HepG2 (cell line): Measurements from ENCODE around the gene CEMP1. TPM values are rescaled to one million over a fixed set of nuclear protein-coding genes. Genes with fewer than 3 reads are reported as not detected.

ENCODE experiments used
- JUND ChIP-seq: sonication (generic); formaldehyde crosslinking; IDR thresholded peaks from 2 replicates; pipeline ENCODE4 v1.8.0; 2022; ENCODE audit warnings: mild to moderate bottlenecking, missing genetic modification reagents
- PLSCR1 ChIP-seq: sonication (generic); formaldehyde crosslinking; IDR thresholded peaks from 2 replicates; pipeline ENCODE4 v1.5.0; 2020; ENCODE audit warnings: missing genetic modification reagents, mild to moderate bottlenecking, borderline replicate concordance
- POLR2AphosphoS5 ChIP-seq: IDR thresholded peaks from 2 replicates; pipeline ENCODE4 v1.6.1; 2012; ENCODE audit warnings: low read depth, low read length
- SIX1 ChIP-seq: sonication (generic); formaldehyde crosslinking; IDR thresholded peaks from 2 replicates; pipeline ENCODE4 v1.4.0; 2020; ENCODE audit warnings: missing genetic modification reagents, borderline replicate concordance
- SNAPC4 ChIP-seq: sonication (generic); formaldehyde crosslinking; IDR thresholded peaks from 2 replicates; pipeline ENCODE4 v1.4.0; 2020; ENCODE audit warnings: mild to moderate bottlenecking, missing genetic modification reagents
- SRF ChIP-seq: IDR thresholded peaks from 2 replicates; pipeline ENCODE4 v1.6.1; 2011; ENCODE audit warnings: mild to moderate bottlenecking, low read depth, low read length, moderate library complexity
- ZBTB34 ChIP-seq: sonication (generic); formaldehyde crosslinking; IDR thresholded peaks from 2 replicates; pipeline ENCODE4 v1.8.0; 2022; ENCODE audit warnings: mild to moderate bottlenecking, missing genetic modification reagents
- ZFY ChIP-seq: sonication (generic); formaldehyde crosslinking; IDR thresholded peaks from 2 replicates; pipeline ENCODE4 v1.4.0; 2020; ENCODE audit warnings: missing genetic modification reagents
- ZMAT5 ChIP-seq: sonication (generic); formaldehyde crosslinking; IDR thresholded peaks from 2 replicates; pipeline ENCODE4 v1.5.0; 2020; ENCODE audit warnings: mild to moderate bottlenecking, low read depth, missing genetic modification reagents, borderline replicate concordance
- ZNF280D ChIP-seq: sonication (generic); formaldehyde crosslinking; IDR thresholded peaks from 2 replicates; pipeline ENCODE4 v1.5.1; 2020; ENCODE audit warnings: mild to moderate bottlenecking, missing genetic modification reagents
- ZNF431 ChIP-seq: sonication (generic); formaldehyde crosslinking; IDR thresholded peaks from 2 replicates; pipeline ENCODE4 v1.9.0; 2022; ENCODE audit warnings: missing genetic modification reagents, low read depth, mild to moderate bottlenecking, borderline replicate concordance
- ZNF451 ChIP-seq: sonication (generic); formaldehyde crosslinking; IDR thresholded peaks from 2 replicates; pipeline ENCODE4 v1.5.0; 2020; ENCODE audit warnings: mild to moderate bottlenecking, missing genetic modification reagents
- ZNF780A ChIP-seq: sonication (generic); formaldehyde crosslinking; IDR thresholded peaks from 2 replicates; pipeline ENCODE4 v1.8.0; 2022; ENCODE audit warnings: mild to moderate bottlenecking, missing genetic modification reagents, moderate library complexity
- ZUFSP ChIP-seq: sonication (generic); formaldehyde crosslinking; IDR thresholded peaks from 2 replicates; pipeline ENCODE4 v1.9.0; 2021; ENCODE audit warnings: missing genetic modification reagents, mild to moderate bottlenecking, borderline replicate concordance
- polyA plus RNA-seq, 8 experiments: library from polyadenylated mRNA; depleted of rRNA in 3 of 8; stranded (reverse) in 7 of 8; unstranded in 1 of 8; fragments of >200 nt; fragmentation: Illumina TruSeq in 4 of 8; extraction: Trizol in 4 of 8; gene quantifications; 2 replicates each; pipeline versions ENCODE4 v1.2.1 to v1.2.3, GENCODE V29; 2011 to 2016; ENCODE audit warnings: low read depth in 4 of 8, missing spikeins in 1 of 8, mixed read lengths in 1 of 8; ENCODE audit not compliant: insufficient read depth in 1 of 8
- total RNA-seq, 5 experiments: library from RNA; depleted of rRNA; stranded (reverse); fragments of >200 nt; fragmentation: Illumina TruSeq; extraction: Trizol; gene quantifications; 2 replicates each; pipeline ENCODE4 v1.2.3, GENCODE V29; 2016; ENCODE audit warnings: low read depth in 1 of 5

CEMP1 gene
- total and polyA plus RNA-seq, 2 of the 13 experiments (the other 11 are each of a cell fraction or from before 2014, with no cell fraction given): not detected

GRCh38 chr16:2483939-2484897 lies 47.0 kb downstream of the CEMP1 start (continued):
- TF ChIP-seq ZNF280D (CRISPR knock-in tag) (0 out of 2 replicates have a peak, but pooled peaks have one; percentile 3), ZMAT5 (CRISPR knock-in tag) (no peak), ZNF780A (0 out of 2 replicates have a peak, but pooled peaks have one; percentile 12), SRF (no peak), PLSCR1 (CRISPR knock-in tag) (no peak), ZNF451 (CRISPR knock-in tag) (0 out of 2 replicates have a peak, but pooled peaks have one; percentile 46), ZFY (peak; percentile 47; the same call in 1 of the 2 replicates), JUND (no peak), ZNF431 (CRISPR knock-in tag) (0 out of 2 replicates have a peak, but pooled peaks have one; percentile 17), ZBTB34 (CRISPR knock-in tag) (no peak), SNAPC4 (CRISPR knock-in tag) (no peak), POLR2AphosphoS5 (no peak), ZUFSP (CRISPR knock-in tag) (no peak), SIX1 (no peak)
